Esophagus squamous epithelium (tissue), 5 donors: Measurements from ENCODE around the gene SHC4. TPM values are rescaled to one million over a fixed set of nuclear protein-coding genes. Genes with fewer than 3 reads are reported as not detected.

ENCODE experiments used
- DNase-seq: peaks from one replicate; lab custom pipeline; 2025; lab: John Stamatoyannopoulos, UW
- H3K27ac ChIP-seq, 4 donors: fragments of 200-600 bp; sonication (generic); one replicate each; pipeline ENCODE4 v1.5.1; 2016 to 2019; ENCODE audit warnings: mild to moderate bottlenecking in 1 of 4
- H3K27me3 ChIP-seq, 4 donors: fragments of 200-600 bp; sonication (generic); 1 replicate in 3 of 4; 2 replicates in 1 of 4; pipeline versions ENCODE4 v1.5.1 to v1.6.0; 2017 to 2021; ENCODE audit warnings: antibody characterized with exemption in 1 of 4
- H3K36me3 ChIP-seq, 3 donors: fragments of 200-600 bp; sonication (generic); one replicate each; pipeline ENCODE4 v1.5.1; 2016 to 2019
- H3K4me1 ChIP-seq, 3 donors: fragments of 200-600 bp; sonication (generic); one replicate each; pipeline ENCODE4 v1.5.1; 2017 to 2019
- H3K4me3 ChIP-seq, 4 donors: fragments of 200-600 bp; sonication (generic); 1 replicate in 3 of 4; 2 replicates in 1 of 4; pipeline ENCODE4 v1.5.1; 2016 to 2019; ENCODE audit warnings: mild to moderate bottlenecking in 2 of 4, moderate library complexity in 1 of 4
- H3K9me3 ChIP-seq, 3 donors: fragments of 200-600 bp; sonication (generic); one replicate each; pipeline ENCODE4 v1.5.1; 2016 to 2019
- POLR2A ChIP-seq, 4 donors: fragments of 450-650 bp; IDR thresholded peaks; one replicate each; pipeline ENCODE4 v1.6.1; 2017; ENCODE audit warnings: antibody characterized with exemption in 4 of 4, mild to moderate bottlenecking in 4 of 4, moderate library complexity in 3 of 4
- WGBS, 2 donors: methylation state at CpG; one replicate each; pipeline ENCODE4 v1.1.5; 2018; 5-methylcytosine and 5-hydroxymethylcytosine counted together
- intact Hi-C: fragments of 100-400 bp; cut with DNase I; formaldehyde crosslinking; loops from one replicate; pipeline ENCODE4 v1.15.0; 2022
- total RNA-seq, 4 donors: library from RNA; depleted of rRNA; stranded (reverse); fragments of >200 nt; gene quantifications; one replicate each; pipeline ENCODE4 v1.1.0, GENCODE V29; 2016
- TF ChIP-seq, protein P1 (sequence below), 6 experiments: fragments of 450-650 bp in 4 of 6; fragments of 200-600 bp in 2 of 6; sonication (generic) in 2 of 6; IDR thresholded peaks; one replicate each; pipeline ENCODE4 v1.5.1; 2016 to 2019; ENCODE audit warnings: antibody characterized with exemption in 6 of 6, mild to moderate bottlenecking in 4 of 6, moderate library complexity in 4 of 6
- donor health status: DM: yes; HTN: yes; CAD: no.

SHC4 gene
- total RNA-seq, 4 donors from 2014 or later: 0.18 to 0.50 (median 0.38) TPM; not detected in 1

DNA sequence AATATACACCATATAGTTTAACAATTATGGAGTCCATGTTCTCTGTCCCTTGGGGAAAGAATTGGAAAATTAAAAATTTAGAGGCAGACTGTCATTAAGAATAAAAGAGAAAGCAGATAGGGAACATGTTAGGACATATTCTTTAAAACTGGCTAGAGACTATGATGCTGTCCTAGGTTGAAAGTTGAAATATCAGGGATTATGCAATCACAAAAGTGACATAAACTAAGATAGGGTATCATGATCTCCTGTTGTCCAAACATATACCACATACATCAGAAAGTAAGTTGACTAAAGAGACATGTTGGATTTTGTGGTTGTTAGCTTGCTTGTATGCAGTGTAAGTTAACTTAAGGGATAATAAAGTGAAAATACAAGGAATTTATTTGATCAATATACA is 95.7 kb downstream of the SHC4 start:
- Histone ChIP-seq H3K9me3 (no peaks in the 10 kb centered on the region), H3K27me3 (peaks cover 0 to 3% (median 0%) of the 10 kb centered on the region in 4 donors), H3K36me3 (no peaks in the 10 kb centered on the region), H3K4me3 (no peak overlapping the region), H3K4me1 (peaks cover 0 to 5% (median 0%) of the 10 kb centered on the region in 3 donors), H3K27ac (no peak overlapping the region)
- intact Hi-C loops: loop anchor here (10.0 kb wide), 2 partner anchors 277 to 1277 kb away; no protein-coding TSS in a partner anchor
- TF ChIP-seq POLR2A (IDR thresholded peaks at IDR 0.05): no peak
- TF ChIP-seq, protein P1, sequence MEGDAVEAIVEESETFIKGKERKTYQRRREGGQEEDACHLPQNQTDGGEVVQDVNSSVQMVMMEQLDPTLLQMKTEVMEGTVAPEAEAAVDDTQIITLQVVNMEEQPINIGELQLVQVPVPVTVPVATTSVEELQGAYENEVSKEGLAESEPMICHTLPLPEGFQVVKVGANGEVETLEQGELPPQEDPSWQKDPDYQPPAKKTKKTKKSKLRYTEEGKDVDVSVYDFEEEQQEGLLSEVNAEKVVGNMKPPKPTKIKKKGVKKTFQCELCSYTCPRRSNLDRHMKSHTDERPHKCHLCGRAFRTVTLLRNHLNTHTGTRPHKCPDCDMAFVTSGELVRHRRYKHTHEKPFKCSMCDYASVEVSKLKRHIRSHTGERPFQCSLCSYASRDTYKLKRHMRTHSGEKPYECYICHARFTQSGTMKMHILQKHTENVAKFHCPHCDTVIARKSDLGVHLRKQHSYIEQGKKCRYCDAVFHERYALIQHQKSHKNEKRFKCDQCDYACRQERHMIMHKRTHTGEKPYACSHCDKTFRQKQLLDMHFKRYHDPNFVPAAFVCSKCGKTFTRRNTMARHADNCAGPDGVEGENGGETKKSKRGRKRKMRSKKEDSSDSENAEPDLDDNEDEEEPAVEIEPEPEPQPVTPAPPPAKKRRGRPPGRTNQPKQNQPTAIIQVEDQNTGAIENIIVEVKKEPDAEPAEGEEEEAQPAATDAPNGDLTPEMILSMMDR (IDR thresholded peaks at IDR 0.05): no peak
- no peak for DNase-seq

GRCh38 chr15:48866141-48866563 is 97.6 kb downstream of the SHC4 start:
- 37 to 41% methylated on average over 2 of the region's 2 CpGs for WGBS, 2 donors
- Histone ChIP-seq H3K9me3 (no peaks in the 10 kb centered on the region), H3K27ac (peak overlapping the region in 2 of 4 donors; percentile 2 to 57), H3K36me3 (no peaks in the 10 kb centered on the region), H3K27me3 (peaks cover 0 to under 1% (median 0%) of the 10 kb centered on the region in 4 donors), H3K4me3 (no peak overlapping the region), H3K4me1 (peaks cover 0 to 5% (median 0%) of the 10 kb centered on the region in 3 donors)
- intact Hi-C loops: loop anchor here (10.0 kb wide), 2 partner anchors 279 to 1279 kb away; no protein-coding TSS in a partner anchor
- DNase-seq: no peak
- TF ChIP-seq, protein P1 (IDR thresholded peaks at IDR 0.05): no peak
- no peak for TF ChIP-seq POLR2A (IDR thresholded peaks at IDR 0.05)

DNA sequence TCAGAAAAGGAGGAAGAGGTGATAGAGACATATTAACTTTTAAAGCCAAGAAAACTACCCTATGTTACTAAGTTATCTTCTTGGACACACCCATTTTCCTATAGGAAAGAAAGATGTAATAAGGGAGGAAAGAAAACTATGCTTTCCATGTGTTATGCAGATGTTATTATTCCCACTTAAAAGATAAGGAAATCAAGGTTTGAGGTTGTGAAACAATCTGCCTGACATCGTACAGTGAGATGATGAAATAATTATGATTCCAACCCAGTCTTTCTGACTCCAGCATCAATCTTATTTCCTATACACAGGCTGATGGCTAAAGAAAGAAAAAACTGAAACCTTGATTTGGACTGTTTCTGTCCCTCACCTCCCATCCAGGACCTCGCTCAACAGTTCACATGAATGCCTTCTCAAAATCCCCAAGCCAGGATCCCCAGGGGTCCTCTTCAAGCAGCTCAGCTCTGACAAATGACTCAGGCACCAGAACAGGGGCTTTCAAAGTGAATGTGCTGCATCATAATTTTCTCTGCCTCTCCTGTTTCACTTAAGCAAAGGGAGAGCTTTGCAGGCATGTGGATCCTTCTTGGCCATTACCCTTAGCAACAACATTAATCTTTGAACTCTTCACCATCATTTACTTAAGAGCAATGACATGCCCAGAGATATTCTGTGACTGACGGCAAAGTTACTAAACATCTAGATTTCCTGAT is 98.2 kb downstream of the SHC4 start:
- H3K27ac ChIP-seq: peak overlapping the region in 2 of 4 donors; percentile 2 to 57
- H3K27me3 ChIP-seq: no peaks in the 10 kb centered on the region
- no peak for DNase-seq
- no peaks in the 10 kb centered on the region for H3K9me3 ChIP-seq
- peaks cover 0 to 5% (median 0%) of the 10 kb centered on the region in 3 donors for H3K4me1 ChIP-seq
- H3K36me3 ChIP-seq: no peaks in the 10 kb centered on the region
- TF ChIP-seq, protein P1 (IDR thresholded peaks at IDR 0.05): no peak
- TF ChIP-seq POLR2A (IDR thresholded peaks at IDR 0.05): no peak
- H3K4me3 ChIP-seq: no peak overlapping the region
- intact Hi-C loops: loop anchor here (10.0 kb wide), 2 partner anchors 279 to 1279 kb away; no protein-coding TSS in a partner anchor
- 60 to 65% methylated on average over 3 of the region's 3 CpGs for WGBS, 2 donors

DNA sequence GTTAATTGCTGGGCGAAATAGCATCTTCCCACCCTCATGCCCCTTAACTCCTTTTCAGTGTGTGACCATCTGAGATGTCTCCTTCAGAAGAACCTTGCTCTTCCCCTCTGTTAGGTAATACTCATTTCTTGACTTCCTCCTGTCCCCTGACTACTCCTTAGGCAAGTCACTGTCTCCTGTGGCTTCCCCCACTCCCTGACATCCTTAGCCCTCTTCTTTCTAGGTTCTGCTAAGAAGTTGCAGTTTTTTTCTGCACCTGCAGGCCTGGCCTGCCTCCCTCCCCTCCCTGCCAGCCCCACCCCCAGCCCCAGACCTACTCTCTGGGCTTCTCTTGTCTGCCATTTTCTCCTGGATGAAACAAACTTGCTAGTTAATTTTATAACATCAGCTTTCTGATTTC is 101.0 kb downstream of the SHC4 start:
- WGBS, 2 donors: 78 to 94% methylated on average over 1 of the region's 1 CpG
- intact Hi-C loops: loop anchor here (10.0 kb wide), 2 partner anchors 282 to 1282 kb away; no protein-coding TSS in a partner anchor
- Histone ChIP-seq H3K4me1 (no peaks in the 10 kb centered on the region), H3K4me3 (no peak overlapping the region), H3K27me3 (no peaks in the 10 kb centered on the region), H3K27ac (no peak overlapping the region), H3K9me3 (no peaks in the 10 kb centered on the region), H3K36me3 (no peaks in the 10 kb centered on the region)
- TF ChIP-seq POLR2A (IDR thresholded peaks at IDR 0.05): no peak
- TF ChIP-seq, protein P1 (IDR thresholded peaks at IDR 0.05): no peak
- no peak for DNase-seq

DNA sequence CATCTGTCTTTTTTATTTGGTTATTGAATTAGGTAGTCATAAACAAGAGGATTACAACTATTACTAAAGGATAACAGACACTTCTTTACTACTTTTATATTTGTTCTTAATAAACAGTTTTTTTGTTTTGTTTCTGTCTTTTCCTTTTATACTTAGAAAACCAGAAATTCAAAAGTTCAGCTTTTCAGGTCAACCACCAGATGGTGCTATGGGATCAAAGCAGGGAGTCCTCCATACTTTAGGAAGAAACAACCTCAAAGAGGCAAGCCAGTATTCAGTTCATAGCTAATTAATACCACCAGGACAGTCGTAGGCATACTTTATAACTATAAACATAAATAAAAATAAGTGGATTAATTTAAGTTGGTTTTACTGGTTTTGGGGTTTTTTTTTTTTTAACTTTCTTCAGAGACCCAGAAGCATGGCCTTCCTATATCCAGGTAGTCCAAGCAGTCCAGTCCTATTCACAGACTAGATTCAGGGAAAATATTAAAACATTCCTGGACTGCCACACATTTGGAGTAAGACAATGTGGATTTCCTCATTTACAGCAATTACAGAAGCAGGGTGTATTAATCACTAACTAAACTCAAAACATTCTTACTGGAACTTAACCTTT is 101.8 kb downstream of the SHC4 start:
- no peak overlapping the region for H3K27ac ChIP-seq
- no peaks in the 10 kb centered on the region for H3K9me3 ChIP-seq
- no peak overlapping the region for H3K4me3 ChIP-seq
- no peak for TF ChIP-seq POLR2A (IDR thresholded peaks at IDR 0.05)
- TF ChIP-seq, protein P1 (IDR thresholded peaks at IDR 0.05): peak; percentile 69 to 92 (median 82)
- no peaks in the 10 kb centered on the region for H3K36me3 ChIP-seq
- intact Hi-C loops: loop anchor here (10.0 kb wide), 2 partner anchors 283 to 1283 kb away; no protein-coding TSS in a partner anchor
- H3K4me1 ChIP-seq: no peaks in the 10 kb centered on the region
- WGBS, 2 donors: 0% methylated on average over 1 of the region's 1 CpG
- DNase-seq: no peak
- no peaks in the 10 kb centered on the region for H3K27me3 ChIP-seq
